ENCODE results near the gene PRKCA.
"Not testable (repeated sequence)": the region's sequence is repeated elsewhere in the genome, so short reads cannot be mapped to it uniquely, and the experiment has no call there.

GRCh38 chr17:66297443-66297842 is 5.0 kb upstream of the PRKCA start:
- TF ChIP-seq CTCF (conservative IDR thresholded peaks at IDR 0.05; ENCODE audit: low read depth in 2 of 2); POLR2AphosphoS5 (IDR thresholded peaks at IDR 0.05; ENCODE audit: low read depth); EZH2phosphoT487 (IDR thresholded peaks at IDR 0.05; ENCODE audit: unreplicated experiment); ZNF462 (CRISPR knock-in tag; IDR thresholded peaks at IDR 0.05); EZH2 (IDR thresholded peaks at IDR 0.05; ENCODE audit: low read depth, unreplicated experiment); CREB1 (CRISPR knock-in tag; IDR thresholded peaks at IDR 0.05; ENCODE audit: low read depth): not testable (repeated sequence)
